HG03175 (cell line): ENCODE measurements around the gene CD99L2.
"Not testable (repeated sequence)": the region's sequence is repeated elsewhere in the genome, so short reads cannot be mapped to it uniquely, and the experiment has no call there.

ENCODE experiments used
- ATAC-seq: cut with Tn5 transposase; IDR thresholded peaks from one replicate; pipeline ENCODE4 v1.9.1; 2021; ENCODE audit warnings: mild to moderate bottlenecking, moderate library complexity; ENCODE audit not compliant: unreplicated experiment

Gene CD99L2

GRCh38 chrX:150857453-150857852 lies 41.0 kb downstream of the CD99L2 start:
- ATAC-seq, result no peak

- no peak for ATAC-seq
These were observed 41.7 kb downstream of the CD99L2 start for GRCh38 chrX:150856785-150857184.

GRCh38 chrX:150856101-150856500 lies 42.4 kb downstream of the CD99L2 start:
- ATAC-seq, result no peak

GRCh38 chrX:150854856-150855255 lies 43.6 kb downstream of the CD99L2 start:
- no peak for ATAC-seq

- no peak for ATAC-seq
These were observed 48.3 kb downstream of the CD99L2 start for GRCh38 chrX:150849996-150850720.

GRCh38 chrX:150849486-150849885 lies 49.0 kb downstream of the CD99L2 start:
- ATAC-seq, result no peak

- ATAC-seq, result no peak
These were observed 49.5 kb downstream of the CD99L2 start for GRCh38 chrX:150848914-150849365.

GRCh38 chrX:150847088-150847487 lies 51.4 kb downstream of the CD99L2 start:
- no peak for ATAC-seq

- ATAC-seq, result no peak
These were observed 52.3 kb downstream of the CD99L2 start for GRCh38 chrX:150846130-150846529.

GRCh38 chrX:150845091-150845490 lies 53.4 kb downstream of the CD99L2 start:
- no peak for ATAC-seq

GRCh38 chrX:150844016-150844415 lies 54.5 kb downstream of the CD99L2 start:
- no peak for ATAC-seq

- ATAC-seq, result no peak
These were observed 56.2 kb downstream of the CD99L2 start for GRCh38 chrX:150842198-150842685.

GRCh38 chrX:150841456-150842197 lies 56.8 kb downstream of the CD99L2 start:
- ATAC-seq, result no peak

- no peak for ATAC-seq
These were observed 60.6 kb downstream of the CD99L2 start for GRCh38 chrX:150837845-150838244.

GRCh38 chrX:150834695-150835094 lies 63.8 kb downstream of the CD99L2 start:
- no peak for ATAC-seq

GRCh38 chrX:150833454-150834056 lies 64.9 kb downstream of the CD99L2 start:
- no peak for ATAC-seq

- ATAC-seq, result no peak
These were observed 66.6 kb downstream of the CD99L2 start for GRCh38 chrX:150831863-150832262.

- no peak for ATAC-seq
These were observed 69.7 kb downstream of the CD99L2 start for GRCh38 chrX:150828785-150829184.

- not testable (repeated sequence) for ATAC-seq
These were observed 74.1 kb downstream of the CD99L2 start for GRCh38 chrX:150824352-150824751.

- ATAC-seq, result not testable (repeated sequence)
These were observed 74.6 kb downstream of the CD99L2 start for GRCh38 chrX:150823826-150824225.

GRCh38 chrX:150821971-150822370 lies 76.5 kb downstream of the CD99L2 start:
- ATAC-seq, result no peak

- ATAC-seq, result no peak
These were observed 84.5 kb downstream of the CD99L2 start for GRCh38 chrX:150813922-150814321.
